WTC11 (cell line): ENCODE measurements around the gene SCG5. TPM values are rescaled to one million over a fixed set of nuclear protein-coding genes. Genes with fewer than 3 reads are reported as not detected.

ENCODE experiments used
- ATAC-seq: fragments of 200-7000 bp; cut with Tn5 transposase; 2 replicates; pipeline ENCODE4 v1.10.0; 2021; ENCODE audit warnings: mild to moderate bottlenecking, moderate library complexity
- CTCF ChIA-PET: fragments of 300-600 bp; sonication (Branson Sonifier 250); formaldehyde crosslinking; loops from one replicate; lab custom pipeline; 2021; ENCODE audit warnings: antibody characterized with exemption; lab: Charles Lee
- POLR2A ChIA-PET: fragments of 350-600 bp; sonication (Branson Sonifier 250); formaldehyde crosslinking; loops from one replicate; lab custom pipeline; 2021; ENCODE audit warnings: antibody characterized with exemption; lab: Charles Lee
- DNase-seq: peaks from one replicate; pipeline ENCODE4 v3.0.0; 2021; ENCODE audit warnings: low spot score
- H3K27ac Mint-ChIP-seq: 2 replicates; pipeline ENCODE4 v1.8.0; 2021; ENCODE audit warnings: mixed read lengths
- H3K27me3 Mint-ChIP-seq: 2 replicates; pipeline ENCODE4 v1.8.0; 2021; ENCODE audit warnings: low read depth, mild to moderate bottlenecking, moderate library complexity, mixed read lengths
- H3K36me3 Mint-ChIP-seq: 2 replicates; pipeline ENCODE4 v1.8.0; 2021; ENCODE audit warnings: mixed read lengths
- H3K4me1 Mint-ChIP-seq: 2 replicates; pipeline ENCODE4 v1.8.0; 2022; ENCODE audit warnings: mixed read lengths
- H3K4me3 Mint-ChIP-seq: 2 replicates; pipeline ENCODE4 v1.8.0; 2021; ENCODE audit warnings: mild to moderate bottlenecking, moderate library complexity, mixed read lengths
- H3K9me3 Mint-ChIP-seq: 2 replicates; pipeline ENCODE4 v1.8.0; 2021; ENCODE audit warnings: mixed read lengths
- CREB1 ChIP-seq: sonication (generic); formaldehyde crosslinking; IDR thresholded peaks from 2 replicates; pipeline ENCODE4 v1.8.0; 2023; ENCODE audit warnings: mild to moderate bottlenecking, missing genetic modification reagents
- FOXP1 ChIP-seq: sonication (generic); formaldehyde crosslinking; IDR thresholded peaks from 2 replicates; pipeline ENCODE4 v1.8.0; 2022; ENCODE audit warnings: missing genetic modification reagents, mild to moderate bottlenecking, moderate library complexity, borderline replicate concordance
- HMGA2 ChIP-seq: fragments of 250-450 bp; sonication (Bioruptor Pico); IDR thresholded peaks from 2 replicates; pipeline ENCODE4 v1.4.0; 2021; ENCODE audit warnings: mild to moderate bottlenecking, moderate library complexity
- IRF2 ChIP-seq: sonication (generic); formaldehyde crosslinking; IDR thresholded peaks from 2 replicates; pipeline ENCODE4 v1.8.0; 2022; ENCODE audit warnings: low read depth, missing genetic modification reagents, borderline replicate concordance
- JUN ChIP-seq: sonication (generic); formaldehyde crosslinking; IDR thresholded peaks from 2 replicates; pipeline ENCODE4 v1.8.0; 2023; ENCODE audit warnings: mild to moderate bottlenecking, missing genetic modification reagents
- NR2C2 ChIP-seq: sonication (generic); formaldehyde crosslinking; IDR thresholded peaks from 2 replicates; pipeline ENCODE4 v1.8.0; 2022; ENCODE audit warnings: mild to moderate bottlenecking, missing genetic modification reagents
- SMAD3 ChIP-seq: sonication (generic); formaldehyde crosslinking; IDR thresholded peaks from 2 replicates; pipeline ENCODE4 v1.8.0; 2022; ENCODE audit warnings: missing genetic modification reagents, mild to moderate bottlenecking, borderline replicate concordance
- TCF7 ChIP-seq: sonication (generic); formaldehyde crosslinking; IDR thresholded peaks from 2 replicates; pipeline ENCODE4 v1.8.0; 2022; ENCODE audit warnings: mild to moderate bottlenecking, low read depth, missing genetic modification reagents, moderate library complexity
- ZNF263 ChIP-seq: sonication (generic); formaldehyde crosslinking; IDR thresholded peaks from 2 replicates; pipeline ENCODE4 v1.8.1; 2022; ENCODE audit warnings: low read depth, mild to moderate bottlenecking, moderate library complexity, missing genetic modification reagents
- ZNF317 ChIP-seq: sonication (generic); formaldehyde crosslinking; IDR thresholded peaks from 2 replicates; pipeline ENCODE4 v1.8.1; 2023; ENCODE audit warnings: low read depth, mild to moderate bottlenecking, moderate library complexity, missing genetic modification reagents, borderline replicate concordance
- ZNF416 ChIP-seq: fragments of 250-450 bp; sonication (Bioruptor Pico); IDR thresholded peaks from 2 replicates; pipeline ENCODE4 v1.9.0; 2021; ENCODE audit warnings: mild to moderate bottlenecking, inconsistent platforms
- total RNA-seq: library from RNA; stranded (reverse); gene quantifications from 3 replicates; pipeline ENCODE4 v1.2.3, GENCODE V29; 2021
- TF ChIP-seq, protein P1 (sequence below): sonication (generic); formaldehyde crosslinking; IDR thresholded peaks from 2 replicates; pipeline ENCODE4 v1.8.0; 2022; ENCODE audit warnings: mild to moderate bottlenecking, missing genetic modification reagents
- TF ChIP-seq, protein P2 (sequence below): sonication (generic); formaldehyde crosslinking; IDR thresholded peaks from 2 replicates; pipeline ENCODE4 v1.8.1; 2023; ENCODE audit warnings: mild to moderate bottlenecking, missing genetic modification reagents
- TF ChIP-seq, protein P3 (sequence below): fragments of 250-450 bp; sonication (Bioruptor Pico); conservative IDR thresholded peaks from 2 replicates; pipeline ENCODE4 v1.9.0; 2021; ENCODE audit warnings: mild to moderate bottlenecking
- TF ChIP-seq, protein P4 (sequence below): fragments of 200-600 bp; IDR thresholded peaks from 2 replicates; pipeline ENCODE4 v1.8.0; 2022; ENCODE audit warnings: antibody characterized with exemption
- TF ChIP-seq, protein P5 (sequence below): sonication (generic); formaldehyde crosslinking; IDR thresholded peaks from 2 replicates; pipeline ENCODE4 v1.8.1; 2023; ENCODE audit warnings: mild to moderate bottlenecking, missing genetic modification reagents
- TF ChIP-seq, protein P6 (sequence below): sonication (generic); formaldehyde crosslinking; conservative IDR thresholded peaks from 2 replicates; pipeline ENCODE4 v1.8.1; 2022; ENCODE audit warnings: mild to moderate bottlenecking, missing genetic modification reagents
- TF ChIP-seq, protein P7 (sequence below): fragments of 250-450 bp; sonication (Bioruptor Pico); IDR thresholded peaks from 2 replicates; pipeline ENCODE4 v1.9.0; 2021; ENCODE audit warnings: mild to moderate bottlenecking
- TF ChIP-seq, protein P8 (sequence below): sonication (generic); formaldehyde crosslinking; IDR thresholded peaks from 2 replicates; pipeline ENCODE4 v1.8.0; 2022; ENCODE audit warnings: mild to moderate bottlenecking, missing genetic modification reagents
- TF ChIP-seq, protein P9 (sequence below): sonication (generic); formaldehyde crosslinking; IDR thresholded peaks from 2 replicates; pipeline ENCODE4 v1.8.1; 2023; ENCODE audit warnings: mild to moderate bottlenecking, moderate library complexity, missing genetic modification reagents

SCG5 gene
- total RNA-seq, 1 experiment from 2014 or later = 14.2 TPM

DNA sequence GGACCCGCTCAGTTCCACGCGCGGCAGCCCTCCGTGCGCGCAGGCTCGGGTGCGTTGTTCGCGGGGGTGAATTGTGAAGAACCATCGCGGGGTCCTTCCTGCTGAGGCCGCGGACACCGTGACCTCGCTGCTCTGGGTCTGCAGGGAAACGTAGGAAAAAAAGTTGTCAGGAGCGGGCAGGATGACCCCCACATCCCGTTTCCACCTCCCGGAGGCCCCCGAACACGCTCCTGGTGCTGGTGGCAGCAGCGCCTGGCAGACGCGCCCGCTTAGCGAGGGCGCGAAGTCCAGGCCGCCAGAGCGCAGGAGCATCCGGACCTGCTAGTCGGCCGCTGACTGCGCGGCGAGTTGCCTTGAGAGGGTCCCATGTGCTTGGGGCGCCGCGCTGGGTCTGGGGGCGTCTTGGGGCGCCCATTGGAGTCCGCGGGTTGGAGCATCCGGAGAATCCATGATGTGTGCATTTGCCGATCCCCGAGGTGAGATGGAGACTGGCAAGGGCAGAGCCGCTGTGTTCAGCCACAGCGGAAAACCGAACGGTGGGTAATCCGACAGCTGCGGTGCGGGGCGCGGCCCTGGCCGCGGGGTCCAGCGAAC lies 76.8 kb downstream of the SCG5 start (continued):
- TF ChIP-seq, protein P1, sequence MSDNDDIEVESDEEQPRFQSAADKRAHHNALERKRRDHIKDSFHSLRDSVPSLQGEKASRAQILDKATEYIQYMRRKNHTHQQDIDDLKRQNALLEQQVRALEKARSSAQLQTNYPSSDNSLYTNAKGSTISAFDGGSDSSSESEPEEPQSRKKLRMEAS (CRISPR knock-in tag) = peak; percentile 65
- TF ChIP-seq FOXP1 (CRISPR knock-in tag) = no peak; the same call in 1 of the 2 replicates
- TF ChIP-seq, protein P2, sequence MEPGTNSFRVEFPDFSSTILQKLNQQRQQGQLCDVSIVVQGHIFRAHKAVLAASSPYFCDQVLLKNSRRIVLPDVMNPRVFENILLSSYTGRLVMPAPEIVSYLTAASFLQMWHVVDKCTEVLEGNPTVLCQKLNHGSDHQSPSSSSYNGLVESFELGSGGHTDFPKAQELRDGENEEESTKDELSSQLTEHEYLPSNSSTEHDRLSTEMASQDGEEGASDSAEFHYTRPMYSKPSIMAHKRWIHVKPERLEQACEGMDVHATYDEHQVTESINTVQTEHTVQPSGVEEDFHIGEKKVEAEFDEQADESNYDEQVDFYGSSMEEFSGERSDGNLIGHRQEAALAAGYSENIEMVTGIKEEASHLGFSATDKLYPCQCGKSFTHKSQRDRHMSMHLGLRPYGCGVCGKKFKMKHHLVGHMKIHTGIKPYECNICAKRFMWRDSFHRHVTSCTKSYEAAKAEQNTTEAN = no peak

DNA sequence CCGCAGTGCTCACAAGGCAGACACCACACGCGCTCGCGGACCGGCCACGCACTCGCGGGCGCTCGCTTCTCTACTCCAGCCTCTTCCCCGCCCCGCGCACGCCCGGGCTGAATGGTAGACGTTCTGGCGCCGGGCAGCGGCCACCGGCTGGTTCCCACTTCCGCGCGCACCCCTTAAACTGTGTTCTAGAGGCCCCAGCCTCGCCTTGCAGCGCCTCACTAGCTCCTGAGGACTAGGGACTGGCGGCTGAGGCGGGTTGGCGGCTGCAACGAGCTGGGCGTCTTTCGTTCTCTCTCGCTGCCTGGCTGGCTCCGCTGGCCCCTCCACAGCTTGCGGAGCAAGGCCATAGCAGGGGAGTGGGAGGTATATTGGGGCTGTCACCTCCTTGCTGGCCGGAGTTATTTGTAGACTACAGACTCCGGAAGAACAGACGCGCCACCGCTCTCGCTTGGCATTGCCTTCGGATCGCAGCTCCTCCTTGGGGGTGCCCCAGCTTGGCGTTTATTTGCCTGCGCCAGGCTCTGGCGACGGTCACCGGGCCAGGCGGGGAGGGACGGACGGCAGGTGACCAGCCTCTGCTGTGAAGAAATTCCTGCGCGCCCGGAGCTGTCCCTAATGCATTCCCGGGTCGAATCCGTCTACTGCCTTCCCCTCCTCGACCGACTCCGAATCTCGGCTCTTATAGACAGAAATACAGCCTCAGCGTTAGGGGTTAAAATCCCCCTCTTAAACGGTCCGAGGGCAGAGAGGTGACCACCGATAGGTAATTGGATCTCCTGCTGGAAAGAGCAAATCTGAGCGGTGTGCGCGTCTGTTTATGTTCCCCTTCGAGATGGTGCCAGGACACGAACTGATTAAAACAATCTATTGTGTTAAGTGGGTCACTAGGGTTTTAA lies 77.6 kb downstream of the SCG5 start:
- H3K9me3 Mint-ChIP-seq = no peaks in the 10 kb centered on the region
- CTCF ChIA-PET = interaction anchor here (0.9 to 1.9 kb wide), 4 partner anchors 56 to 217 kb away, joined by 3 to 8 read pairs (median 4); no protein-coding TSS in a partner anchor
- peaks cover 94% of the 10 kb centered on the region for H3K27me3 Mint-ChIP-seq
- H3K36me3 Mint-ChIP-seq = no peaks in the 10 kb centered on the region
- H3K4me1 Mint-ChIP-seq = peaks cover 29% of the 10 kb centered on the region
- POLR2A ChIA-PET = no interaction called here
- DNase-seq = peak; percentile 40
- peak overlapping the region; percentile 63 for H3K4me3 Mint-ChIP-seq
- ATAC-seq = peak; percentile 38
- H3K27ac Mint-ChIP-seq = no peak overlapping the region
- TF ChIP-seq, protein P3, sequence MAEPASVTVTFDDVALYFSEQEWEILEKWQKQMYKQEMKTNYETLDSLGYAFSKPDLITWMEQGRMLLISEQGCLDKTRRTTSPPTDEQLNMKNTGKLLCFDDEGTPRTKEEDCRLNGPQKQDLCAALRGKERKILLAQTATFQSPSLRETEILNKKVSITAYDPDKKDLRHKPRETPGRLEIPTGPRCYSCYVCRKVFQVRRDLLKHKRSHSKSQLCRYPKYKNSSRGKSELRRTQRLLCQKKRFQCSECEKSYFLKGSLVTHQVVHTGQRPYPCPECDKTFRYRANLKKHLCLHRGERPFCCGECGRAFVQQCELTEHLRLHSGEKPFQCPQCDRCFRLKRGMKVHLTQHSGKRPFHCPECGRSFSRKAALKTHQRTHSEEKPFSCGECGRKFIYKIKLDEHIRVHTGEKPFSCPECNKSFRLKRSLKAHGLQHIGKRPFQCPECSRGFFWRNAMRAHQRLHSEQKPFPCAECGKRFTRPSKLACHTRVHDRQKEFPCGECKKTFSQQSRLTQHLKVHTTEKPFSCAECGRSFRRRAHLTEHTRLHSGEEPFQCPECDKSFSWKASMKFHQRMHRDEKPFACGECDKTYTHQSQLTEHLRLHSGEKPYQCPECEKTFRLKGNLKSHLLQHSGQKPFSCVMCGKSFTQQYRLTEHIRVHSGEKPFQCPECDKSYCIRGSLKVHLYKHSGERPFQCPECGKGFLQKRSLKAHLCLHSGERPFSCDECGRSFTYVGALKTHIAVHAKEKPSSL (CRISPR knock-in tag) = no peak
- no peak for TF ChIP-seq ZNF317 (CRISPR knock-in tag)
- TF ChIP-seq, protein P4, sequence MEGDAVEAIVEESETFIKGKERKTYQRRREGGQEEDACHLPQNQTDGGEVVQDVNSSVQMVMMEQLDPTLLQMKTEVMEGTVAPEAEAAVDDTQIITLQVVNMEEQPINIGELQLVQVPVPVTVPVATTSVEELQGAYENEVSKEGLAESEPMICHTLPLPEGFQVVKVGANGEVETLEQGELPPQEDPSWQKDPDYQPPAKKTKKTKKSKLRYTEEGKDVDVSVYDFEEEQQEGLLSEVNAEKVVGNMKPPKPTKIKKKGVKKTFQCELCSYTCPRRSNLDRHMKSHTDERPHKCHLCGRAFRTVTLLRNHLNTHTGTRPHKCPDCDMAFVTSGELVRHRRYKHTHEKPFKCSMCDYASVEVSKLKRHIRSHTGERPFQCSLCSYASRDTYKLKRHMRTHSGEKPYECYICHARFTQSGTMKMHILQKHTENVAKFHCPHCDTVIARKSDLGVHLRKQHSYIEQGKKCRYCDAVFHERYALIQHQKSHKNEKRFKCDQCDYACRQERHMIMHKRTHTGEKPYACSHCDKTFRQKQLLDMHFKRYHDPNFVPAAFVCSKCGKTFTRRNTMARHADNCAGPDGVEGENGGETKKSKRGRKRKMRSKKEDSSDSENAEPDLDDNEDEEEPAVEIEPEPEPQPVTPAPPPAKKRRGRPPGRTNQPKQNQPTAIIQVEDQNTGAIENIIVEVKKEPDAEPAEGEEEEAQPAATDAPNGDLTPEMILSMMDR = no peak
- TF ChIP-seq, protein P5, sequence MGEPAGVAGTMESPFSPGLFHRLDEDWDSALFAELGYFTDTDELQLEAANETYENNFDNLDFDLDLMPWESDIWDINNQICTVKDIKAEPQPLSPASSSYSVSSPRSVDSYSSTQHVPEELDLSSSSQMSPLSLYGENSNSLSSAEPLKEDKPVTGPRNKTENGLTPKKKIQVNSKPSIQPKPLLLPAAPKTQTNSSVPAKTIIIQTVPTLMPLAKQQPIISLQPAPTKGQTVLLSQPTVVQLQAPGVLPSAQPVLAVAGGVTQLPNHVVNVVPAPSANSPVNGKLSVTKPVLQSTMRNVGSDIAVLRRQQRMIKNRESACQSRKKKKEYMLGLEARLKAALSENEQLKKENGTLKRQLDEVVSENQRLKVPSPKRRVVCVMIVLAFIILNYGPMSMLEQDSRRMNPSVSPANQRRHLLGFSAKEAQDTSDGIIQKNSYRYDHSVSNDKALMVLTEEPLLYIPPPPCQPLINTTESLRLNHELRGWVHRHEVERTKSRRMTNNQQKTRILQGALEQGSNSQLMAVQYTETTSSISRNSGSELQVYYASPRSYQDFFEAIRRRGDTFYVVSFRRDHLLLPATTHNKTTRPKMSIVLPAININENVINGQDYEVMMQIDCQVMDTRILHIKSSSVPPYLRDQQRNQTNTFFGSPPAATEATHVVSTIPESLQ (CRISPR knock-in tag) = no peak
- no peak for TF ChIP-seq IRF2 (CRISPR knock-in tag)
- TF ChIP-seq, protein P6, sequence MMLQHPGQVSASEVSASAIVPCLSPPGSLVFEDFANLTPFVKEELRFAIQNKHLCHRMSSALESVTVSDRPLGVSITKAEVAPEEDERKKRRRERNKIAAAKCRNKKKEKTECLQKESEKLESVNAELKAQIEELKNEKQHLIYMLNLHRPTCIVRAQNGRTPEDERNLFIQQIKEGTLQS (CRISPR knock-in tag) = no peak
- TF ChIP-seq, protein P7, sequence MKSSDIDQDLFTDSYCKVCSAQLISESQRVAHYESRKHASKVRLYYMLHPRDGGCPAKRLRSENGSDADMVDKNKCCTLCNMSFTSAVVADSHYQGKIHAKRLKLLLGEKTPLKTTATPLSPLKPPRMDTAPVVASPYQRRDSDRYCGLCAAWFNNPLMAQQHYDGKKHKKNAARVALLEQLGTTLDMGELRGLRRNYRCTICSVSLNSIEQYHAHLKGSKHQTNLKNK = no peak
- TF ChIP-seq TCF7 (CRISPR knock-in tag) = no peak
- TF ChIP-seq, protein P1 (CRISPR knock-in tag) = no peak
- no peak for TF ChIP-seq ZNF416
- TF ChIP-seq, protein P8, sequence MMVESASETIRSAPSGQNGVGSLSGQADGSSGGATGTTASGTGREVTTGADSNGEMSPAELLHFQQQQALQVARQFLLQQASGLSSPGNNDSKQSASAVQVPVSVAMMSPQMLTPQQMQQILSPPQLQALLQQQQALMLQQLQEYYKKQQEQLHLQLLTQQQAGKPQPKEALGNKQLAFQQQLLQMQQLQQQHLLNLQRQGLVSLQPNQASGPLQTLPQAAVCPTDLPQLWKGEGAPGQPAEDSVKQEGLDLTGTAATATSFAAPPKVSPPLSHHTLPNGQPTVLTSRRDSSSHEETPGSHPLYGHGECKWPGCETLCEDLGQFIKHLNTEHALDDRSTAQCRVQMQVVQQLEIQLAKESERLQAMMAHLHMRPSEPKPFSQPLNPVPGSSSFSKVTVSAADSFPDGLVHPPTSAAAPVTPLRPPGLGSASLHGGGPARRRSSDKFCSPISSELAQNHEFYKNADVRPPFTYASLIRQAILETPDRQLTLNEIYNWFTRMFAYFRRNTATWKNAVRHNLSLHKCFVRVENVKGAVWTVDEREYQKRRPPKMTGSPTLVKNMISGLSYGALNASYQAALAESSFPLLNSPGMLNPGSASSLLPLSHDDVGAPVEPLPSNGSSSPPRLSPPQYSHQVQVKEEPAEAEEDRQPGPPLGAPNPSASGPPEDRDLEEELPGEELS = no peak
- TF ChIP-seq NR2C2 (CRISPR knock-in tag) = no peak
- TF ChIP-seq JUN = 0 out of 2 replicates have a peak, but pooled peaks have one; percentile 20
- no peak for TF ChIP-seq SMAD3 (CRISPR knock-in tag)
- no peak for TF ChIP-seq ZNF263 (CRISPR knock-in tag)
- TF ChIP-seq HMGA2 (CRISPR knock-in tag) = no peak
- TF ChIP-seq, protein P9, sequence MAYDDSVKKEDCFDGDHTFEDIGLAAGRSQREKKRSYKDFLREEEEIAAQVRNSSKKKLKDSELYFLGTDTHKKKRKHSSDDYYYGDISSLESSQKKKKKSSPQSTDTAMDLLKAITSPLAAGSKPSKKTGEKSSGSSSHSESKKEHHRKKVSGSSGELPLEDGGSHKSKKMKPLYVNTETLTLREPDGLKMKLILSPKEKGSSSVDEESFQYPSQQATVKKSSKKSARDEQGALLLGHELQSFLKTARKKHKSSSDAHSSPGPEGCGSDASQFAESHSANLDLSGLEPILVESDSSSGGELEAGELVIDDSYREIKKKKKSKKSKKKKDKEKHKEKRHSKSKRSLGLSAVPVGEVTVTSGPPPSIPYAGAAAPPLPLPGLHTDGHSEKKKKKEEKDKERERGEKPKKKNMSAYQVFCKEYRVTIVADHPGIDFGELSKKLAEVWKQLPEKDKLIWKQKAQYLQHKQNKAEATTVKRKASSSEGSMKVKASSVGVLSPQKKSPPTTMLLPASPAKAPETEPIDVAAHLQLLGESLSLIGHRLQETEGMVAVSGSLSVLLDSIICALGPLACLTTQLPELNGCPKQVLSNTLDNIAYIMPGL (CRISPR knock-in tag) = 0 out of 2 replicates have a peak, but pooled peaks have one; percentile 50
- TF ChIP-seq CREB1 (CRISPR knock-in tag) = no peak
